ENCODE measurements around the gene KREMEN1. TPM values are rescaled to one million over a fixed set of nuclear protein-coding genes. Genes with fewer than 3 reads are reported as not detected.

KREMEN1 gene
- total and polyA plus RNA-seq, 2 donors, result 10.7 to 14.2 TPM

DNA sequence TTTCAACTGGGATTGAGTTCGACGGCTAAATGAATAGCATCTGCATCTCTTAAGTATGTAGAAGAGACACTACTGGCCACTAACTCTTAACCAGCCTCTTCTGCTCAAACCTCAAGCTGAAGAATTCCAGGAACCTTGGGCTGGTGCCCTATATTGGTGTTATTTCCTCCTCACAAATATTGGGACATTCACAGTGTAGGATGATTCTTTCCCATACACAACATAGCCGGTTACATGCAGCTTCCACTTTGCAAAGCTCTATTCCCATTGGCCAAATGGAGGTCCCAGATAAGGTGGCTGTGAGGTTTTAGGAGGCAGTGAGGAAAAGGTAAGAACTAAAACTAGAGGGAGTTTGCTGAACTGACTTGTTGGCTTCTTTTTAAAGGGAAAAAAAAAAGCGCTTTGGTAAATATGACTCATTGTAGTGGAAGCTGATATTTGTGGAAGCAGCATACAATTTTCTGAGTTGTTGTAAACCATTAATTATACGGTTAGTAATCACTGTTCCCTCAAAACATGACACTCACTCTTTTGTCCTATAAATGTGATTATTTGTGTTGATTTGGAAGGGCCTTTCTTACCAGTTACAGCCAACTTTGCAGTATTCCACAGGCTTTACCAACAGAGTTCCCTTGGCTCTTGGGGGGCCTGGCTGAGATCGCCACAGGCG lies 28.8 kb upstream of the KREMEN1 start:
- Histone ChIP-seq H3K36me3 (ENCODE audit: control insufficient read depth in 2 of 2, insufficient read depth in 2 of 2, low read length in 1 of 2) (peaks cover 0 to 4% of the 10 kb centered on the region in 2 donors), H3K27me3 (ENCODE audit: control insufficient read depth in 2 of 2, insufficient read depth in 1 of 2, low read length in 1 of 2) (no peaks in the 10 kb centered on the region), H3K4me1 (ENCODE audit: control insufficient read depth in 2 of 2, insufficient read depth in 2 of 2, low read length in 2 of 2) (no peaks in the 10 kb centered on the region), H3K9me3 (ENCODE audit: control insufficient read depth in 2 of 2, insufficient read depth in 1 of 2, low read length in 1 of 2) (no peaks in the 10 kb centered on the region), H3K27ac (ENCODE audit: low read depth in 1 of 2, low read length in 1 of 2) (peak overlapping the region; percentile 37 to 72), H3K4me3 (ENCODE audit: low read length in 2 of 2) (no peak overlapping the region)
- 95% methylated on average over 7 of the region's 7 CpGs for WGBS
- no peak for DNase-seq (ENCODE audit: low read depth in 6 of 9, low spot score in 9 of 9)

DNA sequence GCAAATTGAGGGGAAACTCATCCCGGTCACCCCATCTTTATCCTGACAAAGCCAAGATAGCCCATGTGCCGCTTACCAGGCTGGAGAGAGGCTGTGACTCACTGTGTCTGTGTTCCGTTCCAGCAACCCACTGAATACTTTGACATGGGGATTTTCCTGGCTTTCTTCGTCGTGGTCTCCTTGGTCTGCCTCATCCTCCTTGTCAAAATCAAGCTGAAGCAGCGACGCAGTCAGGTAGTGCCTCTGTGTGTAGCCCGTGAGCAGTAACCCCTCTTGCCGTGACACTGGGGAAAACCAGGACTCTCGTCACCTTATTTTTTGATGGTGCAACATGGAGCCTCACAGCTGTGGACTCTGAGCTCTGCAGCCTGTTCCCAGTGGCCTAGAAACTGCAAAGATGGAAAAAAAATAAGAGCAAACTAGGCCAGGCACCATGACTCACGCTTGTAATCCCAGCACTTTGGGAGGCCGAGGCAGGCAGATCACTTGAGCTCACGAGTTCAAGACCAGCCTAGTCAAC lies 28.1 kb upstream of the KREMEN1 start:
- no peak overlapping the region for H3K4me3 ChIP-seq (ENCODE audit: low read length in 2 of 2)
- DNase-seq (ENCODE audit: low read depth in 6 of 9, low spot score in 9 of 9), result no peak
- WGBS, result 94% methylated on average over 13 of the region's 13 CpGs
- peak overlapping the region in 1 of 2 donors; percentile 72 for H3K27ac ChIP-seq (ENCODE audit: low read depth in 1 of 2, low read length in 1 of 2)
- no peaks in the 10 kb centered on the region for H3K27me3 ChIP-seq (ENCODE audit: control insufficient read depth in 2 of 2, insufficient read depth in 1 of 2, low read length in 1 of 2)
- H3K36me3 ChIP-seq (ENCODE audit: control insufficient read depth in 2 of 2, insufficient read depth in 2 of 2, low read length in 1 of 2), result peaks cover 0 to 4% of the 10 kb centered on the region in 2 donors
- H3K4me1 ChIP-seq (ENCODE audit: control insufficient read depth in 2 of 2, insufficient read depth in 2 of 2, low read length in 2 of 2), result no peaks in the 10 kb centered on the region
- H3K9me3 ChIP-seq (ENCODE audit: control insufficient read depth in 2 of 2, insufficient read depth in 1 of 2, low read length in 1 of 2), result no peaks in the 10 kb centered on the region

DNA sequence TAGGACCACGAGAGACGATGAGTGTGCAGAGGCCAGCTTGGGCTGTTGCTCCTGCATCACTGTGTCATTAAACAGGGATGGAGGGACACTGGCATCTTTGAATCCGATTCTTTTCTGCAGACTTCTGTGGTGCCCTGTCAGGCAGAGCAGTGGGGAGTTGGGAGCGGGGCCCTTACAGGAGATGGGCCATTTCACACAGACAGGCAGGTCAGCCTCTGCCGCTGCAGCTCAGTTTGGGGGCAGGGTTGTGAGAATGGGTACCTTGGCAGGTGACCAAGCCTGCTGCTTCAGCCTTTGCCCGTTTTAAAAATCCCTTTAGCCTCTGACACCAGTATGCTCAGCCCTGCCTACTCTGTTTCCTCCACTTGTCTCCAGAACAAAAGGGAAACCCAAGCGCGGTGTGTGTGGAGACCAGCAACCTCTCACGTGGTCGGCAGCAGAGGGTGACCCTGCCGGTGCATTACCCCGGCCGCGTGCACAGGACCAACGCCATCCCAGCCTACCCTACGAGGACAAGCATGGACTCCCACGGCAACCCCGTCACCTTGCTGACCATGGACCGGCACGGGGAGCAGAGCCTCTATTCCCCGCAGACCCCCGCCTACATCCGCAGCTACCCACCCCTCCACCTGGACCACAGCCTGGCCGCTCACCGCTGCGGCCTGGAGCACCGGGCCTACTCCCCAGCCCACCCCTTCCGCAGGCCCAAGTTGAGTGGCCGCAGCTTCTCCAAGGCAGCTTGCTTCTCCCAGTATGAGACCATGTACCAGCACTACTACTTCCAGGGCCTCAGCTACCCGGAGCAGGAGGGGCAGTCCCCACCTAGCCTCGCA lies 23.8 kb upstream of the KREMEN1 start:
- Histone ChIP-seq H3K27me3 (ENCODE audit: control insufficient read depth in 2 of 2, insufficient read depth in 1 of 2, low read length in 1 of 2) (no peaks in the 10 kb centered on the region), H3K27ac (ENCODE audit: low read depth in 1 of 2, low read length in 1 of 2) (no peak overlapping the region), H3K4me1 (ENCODE audit: control insufficient read depth in 2 of 2, insufficient read depth in 2 of 2, low read length in 2 of 2) (no peaks in the 10 kb centered on the region), H3K9me3 (ENCODE audit: control insufficient read depth in 2 of 2, insufficient read depth in 1 of 2, low read length in 1 of 2) (no peaks in the 10 kb centered on the region), H3K36me3 (ENCODE audit: control insufficient read depth in 2 of 2, insufficient read depth in 2 of 2, low read length in 1 of 2) (peaks cover 0 to 4% of the 10 kb centered on the region in 2 donors), H3K4me3 (ENCODE audit: low read length in 2 of 2) (no peak overlapping the region)
- no peak for DNase-seq (ENCODE audit: low read depth in 6 of 9, low spot score in 9 of 9)
- 97% methylated on average over 31 of the region's 31 CpGs for WGBS

DNA sequence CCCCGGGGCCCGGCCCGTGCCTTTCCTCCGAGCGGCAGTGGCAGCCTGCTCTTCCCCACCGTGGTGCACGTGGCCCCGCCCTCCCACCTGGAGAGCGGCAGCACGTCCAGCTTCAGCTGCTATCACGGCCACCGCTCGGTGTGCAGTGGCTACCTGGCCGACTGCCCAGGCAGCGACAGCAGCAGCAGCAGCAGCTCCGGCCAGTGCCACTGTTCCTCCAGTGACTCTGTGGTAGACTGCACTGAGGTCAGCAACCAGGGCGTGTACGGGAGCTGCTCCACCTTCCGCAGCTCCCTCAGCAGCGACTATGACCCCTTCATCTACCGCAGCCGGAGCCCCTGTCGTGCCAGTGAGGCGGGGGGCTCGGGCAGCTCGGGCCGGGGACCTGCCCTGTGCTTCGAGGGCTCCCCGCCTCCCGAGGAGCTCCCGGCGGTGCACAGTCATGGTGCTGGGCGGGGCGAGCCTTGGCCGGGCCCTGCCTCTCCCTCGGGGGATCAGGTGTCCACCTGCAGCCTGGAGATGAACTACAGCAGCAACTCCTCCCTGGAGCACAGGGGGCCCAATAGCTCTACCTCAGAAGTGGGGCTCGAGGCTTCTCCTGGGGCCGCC lies 23.1 kb upstream of the KREMEN1 start:
- Histone ChIP-seq H3K4me1 (ENCODE audit: control insufficient read depth in 2 of 2, insufficient read depth in 2 of 2, low read length in 2 of 2) (no peaks in the 10 kb centered on the region), H3K9me3 (ENCODE audit: control insufficient read depth in 2 of 2, insufficient read depth in 1 of 2, low read length in 1 of 2) (no peaks in the 10 kb centered on the region), H3K27ac (ENCODE audit: low read depth in 1 of 2, low read length in 1 of 2) (no peak overlapping the region), H3K4me3 (ENCODE audit: low read length in 2 of 2) (no peak overlapping the region), H3K36me3 (ENCODE audit: control insufficient read depth in 2 of 2, insufficient read depth in 2 of 2, low read length in 1 of 2) (peaks cover 0 to 4% of the 10 kb centered on the region in 2 donors), H3K27me3 (ENCODE audit: control insufficient read depth in 2 of 2, insufficient read depth in 1 of 2, low read length in 1 of 2) (no peaks in the 10 kb centered on the region)
- no peak for DNase-seq (ENCODE audit: low read depth in 6 of 9, low spot score in 9 of 9)
- 95% methylated on average over 38 of the region's 38 CpGs for WGBS

DNA sequence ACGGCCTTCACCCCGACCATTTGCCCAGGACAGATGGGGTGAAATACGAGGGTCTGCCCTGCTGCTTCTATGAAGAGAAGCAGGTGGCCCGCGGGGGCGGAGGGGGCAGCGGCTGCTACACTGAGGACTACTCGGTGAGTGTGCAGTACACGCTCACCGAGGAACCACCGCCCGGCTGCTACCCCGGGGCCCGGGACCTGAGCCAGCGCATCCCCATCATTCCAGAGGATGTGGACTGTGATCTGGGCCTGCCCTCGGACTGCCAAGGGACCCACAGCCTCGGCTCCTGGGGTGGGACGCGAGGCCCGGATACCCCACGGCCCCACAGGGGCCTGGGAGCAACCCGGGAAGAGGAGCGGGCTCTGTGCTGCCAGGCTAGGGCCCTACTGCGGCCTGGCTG lies 22.4 kb upstream of the KREMEN1 start:
- no peak for DNase-seq (ENCODE audit: low read depth in 6 of 9, low spot score in 9 of 9)
- Histone ChIP-seq H3K36me3 (ENCODE audit: control insufficient read depth in 2 of 2, insufficient read depth in 2 of 2, low read length in 1 of 2) (peaks cover 0 to 4% of the 10 kb centered on the region in 2 donors), H3K4me1 (ENCODE audit: control insufficient read depth in 2 of 2, insufficient read depth in 2 of 2, low read length in 2 of 2) (no peaks in the 10 kb centered on the region), H3K4me3 (ENCODE audit: low read length in 2 of 2) (no peak overlapping the region), H3K27me3 (ENCODE audit: control insufficient read depth in 2 of 2, insufficient read depth in 1 of 2, low read length in 1 of 2) (peaks cover 0 to 1% of the 10 kb centered on the region in 2 donors), H3K9me3 (ENCODE audit: control insufficient read depth in 2 of 2, insufficient read depth in 1 of 2, low read length in 1 of 2) (no peaks in the 10 kb centered on the region), H3K27ac (ENCODE audit: low read depth in 1 of 2, low read length in 1 of 2) (no peak overlapping the region)
- WGBS, result 96% methylated on average over 24 of the region's 24 CpGs

DNA sequence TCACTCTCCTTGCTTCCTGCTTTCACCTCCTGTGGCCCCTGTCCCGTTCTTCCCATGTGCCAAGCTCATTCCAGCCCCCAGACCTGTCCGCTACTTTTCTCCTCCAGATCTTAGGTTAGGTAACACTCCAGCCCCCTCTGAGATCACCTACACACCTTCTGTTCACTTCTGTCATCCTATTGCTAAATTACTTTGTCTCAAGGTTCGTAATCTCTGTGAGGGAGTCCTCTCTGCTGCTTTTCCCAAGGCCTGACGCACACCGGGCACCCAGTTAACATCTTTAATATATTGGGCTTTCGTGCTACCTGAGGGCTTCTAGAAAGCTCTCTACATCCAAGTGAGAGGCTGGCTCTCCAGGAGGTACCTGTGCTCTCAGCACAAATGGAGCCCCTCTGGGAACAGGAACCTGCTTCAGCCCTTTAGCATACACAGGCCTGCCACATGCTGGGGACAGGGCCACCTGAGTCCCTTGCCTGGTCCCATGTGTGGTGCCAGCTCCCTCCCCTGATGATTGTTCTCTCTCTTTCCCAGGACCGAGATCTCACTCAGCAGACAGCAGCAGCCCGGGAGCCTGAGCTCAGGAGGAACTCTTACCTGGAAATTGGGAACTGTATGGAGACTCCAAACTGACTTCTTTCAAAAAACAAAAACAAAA lies 19.7 kb upstream of the KREMEN1 start:
- H3K27me3 ChIP-seq (ENCODE audit: control insufficient read depth in 2 of 2, insufficient read depth in 1 of 2, low read length in 1 of 2), result peaks cover 0 to 2% of the 10 kb centered on the region in 2 donors
- WGBS, result 96% methylated on average over 8 of the region's 8 CpGs
- H3K36me3 ChIP-seq (ENCODE audit: control insufficient read depth in 2 of 2, insufficient read depth in 2 of 2, low read length in 1 of 2), result no peaks in the 10 kb centered on the region
- DNase-seq (ENCODE audit: low read depth in 6 of 9, low spot score in 9 of 9), result no peak
- no peaks in the 10 kb centered on the region for H3K4me1 ChIP-seq (ENCODE audit: control insufficient read depth in 2 of 2, insufficient read depth in 2 of 2, low read length in 2 of 2)
- no peaks in the 10 kb centered on the region for H3K9me3 ChIP-seq (ENCODE audit: control insufficient read depth in 2 of 2, insufficient read depth in 1 of 2, low read length in 1 of 2)
- H3K4me3 ChIP-seq (ENCODE audit: low read length in 2 of 2), result no peak overlapping the region
- H3K27ac ChIP-seq (ENCODE audit: low read depth in 1 of 2, low read length in 1 of 2), result no peak overlapping the region

DNA sequence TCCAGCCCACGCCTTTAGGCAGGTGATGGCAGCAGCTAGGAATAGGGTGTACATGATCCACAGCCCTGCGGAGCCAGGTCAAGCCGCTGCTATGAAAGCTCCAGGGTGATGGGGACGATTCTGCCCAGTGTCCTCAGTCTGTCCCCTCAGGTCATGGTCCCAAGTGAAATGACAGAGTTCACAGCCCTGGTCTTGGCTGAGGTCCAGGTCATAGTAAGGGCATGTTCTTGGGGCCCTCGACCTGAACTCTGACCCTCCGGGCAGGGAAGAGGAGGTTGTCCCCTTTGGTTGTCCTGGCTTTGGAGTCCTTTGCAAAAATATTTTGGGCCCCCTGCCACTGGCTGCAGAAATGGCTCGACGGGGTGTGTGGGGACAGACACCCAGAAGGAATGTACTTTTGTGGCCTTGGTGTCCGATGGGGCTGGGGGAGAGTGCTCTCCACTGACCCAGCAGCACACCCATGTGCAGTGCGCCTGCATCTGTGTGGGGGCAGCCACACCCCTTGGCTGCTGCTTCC lies 18.5 kb upstream of the KREMEN1 start:
- no peaks in the 10 kb centered on the region for H3K9me3 ChIP-seq (ENCODE audit: control insufficient read depth in 2 of 2, insufficient read depth in 1 of 2, low read length in 1 of 2)
- peaks cover 0 to 6% of the 10 kb centered on the region in 2 donors for H3K27me3 ChIP-seq (ENCODE audit: control insufficient read depth in 2 of 2, insufficient read depth in 1 of 2, low read length in 1 of 2)
- no peak for DNase-seq (ENCODE audit: low read depth in 6 of 9, low spot score in 9 of 9)
- no peak overlapping the region for H3K27ac ChIP-seq (ENCODE audit: low read depth in 1 of 2, low read length in 1 of 2)
- no peaks in the 10 kb centered on the region for H3K36me3 ChIP-seq (ENCODE audit: control insufficient read depth in 2 of 2, insufficient read depth in 2 of 2, low read length in 1 of 2)
- no peaks in the 10 kb centered on the region for H3K4me1 ChIP-seq (ENCODE audit: control insufficient read depth in 2 of 2, insufficient read depth in 2 of 2, low read length in 2 of 2)
- H3K4me3 ChIP-seq (ENCODE audit: low read length in 2 of 2), result no peak overlapping the region
- 96% methylated on average over 10 of the region's 10 CpGs for WGBS

DNA sequence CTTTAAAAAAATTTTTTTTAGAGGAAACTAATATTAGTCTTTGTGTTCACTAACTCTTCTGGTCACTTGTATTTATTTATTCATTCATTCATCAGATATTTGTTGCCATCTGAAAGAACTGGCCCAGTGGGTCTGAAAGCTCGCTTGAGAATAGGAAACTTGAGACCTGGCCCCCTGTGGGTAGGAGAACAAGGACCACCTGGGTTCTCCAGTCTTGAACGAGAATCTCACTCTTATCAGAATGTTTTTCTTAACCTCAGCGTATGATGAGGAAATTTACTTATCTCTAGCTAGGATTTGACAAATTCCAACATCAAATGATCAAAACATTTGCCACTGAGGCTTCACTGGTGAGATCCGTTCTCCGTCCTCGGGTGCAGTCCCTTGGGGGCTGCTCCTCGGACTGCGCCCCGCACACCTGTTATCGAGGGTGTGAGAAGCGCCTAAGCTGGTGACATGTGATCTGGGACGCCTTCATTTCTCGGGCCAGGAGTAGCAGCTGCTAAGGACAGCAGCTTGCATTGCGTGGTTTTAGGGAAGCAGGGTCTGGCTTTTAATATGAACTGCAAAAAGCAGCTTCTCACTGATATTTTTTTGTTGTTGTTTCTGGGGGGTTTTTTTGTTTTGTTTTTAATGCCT lies 17.5 kb upstream of the KREMEN1 start:
- Histone ChIP-seq H3K36me3 (ENCODE audit: control insufficient read depth in 2 of 2, insufficient read depth in 2 of 2, low read length in 1 of 2) (no peaks in the 10 kb centered on the region), H3K9me3 (ENCODE audit: control insufficient read depth in 2 of 2, insufficient read depth in 1 of 2, low read length in 1 of 2) (no peaks in the 10 kb centered on the region), H3K4me1 (ENCODE audit: control insufficient read depth in 2 of 2, insufficient read depth in 2 of 2, low read length in 2 of 2) (no peaks in the 10 kb centered on the region), H3K27ac (ENCODE audit: low read depth in 1 of 2, low read length in 1 of 2) (no peak overlapping the region), H3K4me3 (ENCODE audit: low read length in 2 of 2) (no peak overlapping the region), H3K27me3 (ENCODE audit: control insufficient read depth in 2 of 2, insufficient read depth in 1 of 2, low read length in 1 of 2) (peaks cover 0 to 8% of the 10 kb centered on the region in 2 donors)
- no peak for DNase-seq (ENCODE audit: low read depth in 6 of 9, low spot score in 9 of 9)
- WGBS, result 89% methylated on average over 14 of the region's 14 CpGs
